ENCODE data around the gene POTEI.
"Not testable (repeated sequence)": the region's sequence is repeated elsewhere in the genome, so short reads cannot be mapped to it uniquely, and the experiment has no call there.

POTEI gene

DNA sequence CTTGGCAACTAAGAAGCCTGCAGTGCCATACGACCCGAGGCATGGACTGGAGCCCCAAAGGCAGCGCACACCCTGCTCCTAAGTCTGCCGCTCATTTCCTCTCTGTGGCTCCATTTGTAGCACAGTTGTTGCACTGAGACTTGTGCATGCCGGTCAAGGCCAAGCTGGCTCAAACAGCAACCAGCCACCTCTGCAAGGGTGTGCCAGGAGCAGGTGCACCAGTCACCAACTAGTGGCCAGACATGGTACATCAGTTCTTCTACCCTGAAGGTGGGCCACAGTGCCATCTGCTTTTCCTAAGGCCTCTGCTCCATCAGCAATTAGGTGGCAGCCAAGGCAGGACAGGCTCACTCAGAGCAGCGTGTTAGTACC, 54.4 kb downstream of the POTEI start:
- DNase-seq, result not testable (repeated sequence)

DNA sequence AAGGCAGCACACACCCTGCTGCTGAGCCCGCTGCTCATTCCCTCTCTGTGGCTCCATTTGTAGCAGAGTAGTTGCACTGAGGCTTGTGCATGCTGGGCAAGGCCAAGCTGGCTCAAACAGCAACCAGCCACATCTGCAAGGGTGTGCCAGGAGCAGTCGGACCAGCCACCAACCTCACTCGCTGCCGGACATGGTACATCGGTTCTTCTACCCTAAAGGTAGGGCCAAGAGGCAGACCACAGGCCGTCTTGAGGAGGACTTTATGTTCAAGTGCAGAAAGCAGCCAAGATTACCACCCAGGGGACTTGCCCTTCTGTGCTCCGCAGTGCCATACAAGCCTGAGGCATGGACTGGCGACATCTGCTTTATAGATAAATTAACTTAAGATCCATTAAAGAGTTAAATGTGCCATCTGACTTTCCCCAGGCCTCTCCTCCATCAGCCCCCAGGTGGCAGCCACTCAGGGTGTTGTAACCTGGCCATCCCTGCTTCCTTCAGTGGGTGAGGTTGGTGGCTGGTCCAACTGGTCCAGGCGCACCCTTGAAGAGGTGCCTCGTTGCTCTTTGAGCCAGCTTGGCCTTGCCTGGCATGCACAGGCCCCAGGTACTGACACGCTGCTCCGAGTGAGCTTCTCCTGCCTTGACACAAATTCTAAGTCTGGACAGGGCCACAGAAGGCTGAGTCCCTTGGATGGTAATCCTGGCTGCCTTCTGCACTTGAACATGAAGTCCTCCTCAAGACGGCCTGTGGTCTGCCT, 55.0 kb downstream of the POTEI start:
- DNase-seq, result not testable (repeated sequence)

DNA sequence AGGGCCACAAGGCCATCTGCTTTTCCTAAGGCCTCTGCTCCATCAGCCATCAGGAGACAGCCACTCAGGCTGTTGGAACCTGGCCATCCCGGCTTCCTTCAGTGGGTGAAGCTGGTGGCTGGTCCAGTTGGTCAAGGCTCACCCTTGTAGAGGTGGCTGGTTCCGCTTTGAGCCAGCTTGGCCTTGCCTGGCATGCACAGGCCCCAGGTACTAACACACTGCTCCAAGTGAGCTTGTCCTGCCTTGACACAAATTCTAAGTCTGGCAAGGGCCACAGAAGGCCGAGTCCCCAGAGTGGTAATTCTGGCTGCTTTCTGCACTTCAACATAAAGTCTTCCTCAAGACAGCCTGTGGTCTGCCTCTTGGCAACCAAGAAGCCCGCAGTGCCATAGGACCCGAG, 56.2 kb downstream of the POTEI start:
- DNase-seq, result not testable (repeated sequence)

DNA sequence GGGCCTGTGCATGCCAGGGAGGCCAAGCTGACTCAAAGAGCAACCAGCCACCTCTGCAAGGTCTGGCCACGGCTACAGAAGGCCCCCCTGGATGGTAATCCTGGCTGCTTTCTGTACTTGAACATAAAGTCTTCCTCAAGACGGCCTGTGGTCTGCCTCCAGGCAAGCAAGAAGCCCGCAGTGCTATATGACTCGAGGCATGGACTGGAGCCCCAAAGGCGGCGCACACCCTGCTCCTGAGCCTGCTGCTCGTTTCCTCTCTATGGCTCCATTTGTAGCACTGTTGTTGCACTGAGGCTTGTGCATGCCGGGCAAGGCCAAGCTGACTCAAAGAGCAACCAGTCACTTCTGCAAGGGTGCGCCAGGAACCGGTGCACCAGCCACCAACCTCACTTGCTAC, 57.3 kb downstream of the POTEI start:
- not testable (repeated sequence) for DNase-seq

DNA sequence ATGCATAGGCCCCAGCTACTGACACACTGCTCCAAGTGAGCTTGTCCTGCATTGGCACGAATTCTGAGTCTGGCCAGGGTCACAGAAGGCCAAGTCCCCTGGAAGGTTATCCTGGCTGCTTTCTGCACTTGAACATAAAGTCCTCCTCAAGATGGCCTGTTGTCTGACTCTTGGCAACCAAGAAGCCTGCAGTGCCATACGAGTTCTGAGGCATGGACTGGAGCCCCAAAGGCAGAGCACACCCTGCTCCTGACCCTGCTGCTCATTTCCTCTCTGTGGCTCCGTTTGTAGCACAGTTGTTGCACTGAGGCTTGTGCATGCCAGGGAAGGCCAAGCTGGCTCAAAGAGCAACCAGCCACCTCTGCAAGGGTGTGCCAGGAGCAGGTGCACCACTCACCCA, 57.9 kb downstream of the POTEI start:
- DNase-seq, result not testable (repeated sequence)

DNA sequence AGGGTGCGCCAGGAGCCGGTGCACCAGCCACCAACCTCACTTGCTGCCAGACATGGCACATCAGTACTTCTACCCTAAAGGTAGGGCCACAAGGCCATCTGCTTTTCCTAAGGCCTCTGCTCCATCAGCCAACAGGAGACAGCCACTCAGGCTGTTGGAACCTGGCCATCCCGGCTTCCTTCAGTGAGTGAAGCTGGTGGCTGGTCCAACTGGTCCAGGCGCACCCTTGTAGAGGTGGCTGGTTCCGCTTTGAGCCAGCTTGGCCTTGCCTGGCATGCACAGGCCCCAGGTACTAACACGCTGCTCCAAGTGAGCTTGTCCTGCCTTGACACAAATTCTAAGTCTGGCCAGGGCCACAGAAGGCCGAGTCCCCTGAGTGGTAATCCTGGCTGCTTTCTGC, 58.8 kb downstream of the POTEI start:
- DNase-seq, result not testable (repeated sequence)

DNA sequence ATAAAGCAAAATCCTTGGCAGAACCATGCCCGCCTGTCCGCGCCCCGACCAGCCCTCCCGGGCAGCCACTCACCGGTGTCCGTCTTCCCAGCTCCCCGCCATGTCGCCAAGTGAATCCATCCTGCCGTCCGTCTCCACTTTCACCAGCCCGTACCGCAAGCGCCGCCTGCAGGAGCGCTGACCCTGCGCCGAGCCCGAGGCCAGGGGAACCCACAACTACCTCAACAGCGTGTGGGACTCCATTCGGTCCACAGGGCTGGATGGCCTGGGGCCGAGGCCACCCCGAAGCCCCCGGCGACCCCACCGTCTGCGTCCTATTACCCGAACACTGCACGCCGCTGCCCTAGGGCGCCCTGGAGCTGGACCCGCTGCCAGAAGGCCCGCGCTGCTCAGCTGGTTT, 81.5 kb downstream of the POTEI start:
- DNase-seq, result not testable (repeated sequence)

DNA sequence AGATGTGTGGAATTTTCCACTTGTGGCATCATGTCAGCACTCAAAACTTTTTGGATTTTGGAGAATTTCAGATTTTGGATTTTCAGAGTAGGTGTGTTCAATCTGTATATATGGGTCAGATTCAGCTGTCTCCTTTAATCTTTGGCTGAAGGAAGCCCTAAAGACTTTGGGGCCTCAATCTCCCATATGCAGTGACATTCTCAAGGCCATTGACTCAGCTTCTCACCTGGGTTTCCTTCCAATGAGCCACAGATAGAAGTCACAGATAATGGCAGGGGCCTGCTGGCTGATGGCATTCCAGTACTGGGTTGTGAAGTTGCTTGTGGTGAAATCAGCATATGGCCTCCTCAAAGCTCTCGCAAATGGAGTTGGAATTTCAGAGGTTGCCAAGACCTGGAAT, 90.3 kb downstream of the POTEI start:
- not testable (repeated sequence) for DNase-seq

DNA sequence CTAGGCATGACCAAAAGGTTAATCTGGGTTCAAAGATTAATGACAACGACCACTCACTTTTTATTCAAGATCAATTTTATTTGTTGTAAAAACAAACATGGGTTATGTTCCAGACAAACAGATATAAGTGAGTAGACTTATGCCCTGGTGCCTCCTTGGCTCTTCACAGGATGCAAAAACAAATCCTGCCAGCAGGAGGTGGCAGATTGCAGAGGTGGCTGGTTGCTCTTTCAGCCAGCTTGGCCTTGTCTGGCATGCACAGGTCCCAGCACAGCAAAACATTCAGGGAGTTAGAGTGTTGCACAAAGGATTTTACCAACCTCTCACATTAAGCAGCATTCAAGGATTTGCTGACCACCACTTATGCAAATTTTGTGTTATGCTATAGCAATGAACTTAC, 92.4 kb downstream of the POTEI start:
- not testable (repeated sequence) for DNase-seq

Measured in activated naive CD4-positive, alpha-beta T cell (primary cell).